Endothelial cell of umbilical vein (primary cell): ENCODE measurements around the gene ADCY3. TPM values are rescaled to one million over a fixed set of nuclear protein-coding genes. Genes with fewer than 3 reads are reported as not detected.

ENCODE experiments used
- BruUV-seq: library from RNA; stranded (reverse); fragments of 400-500 nt; replicated peaks from 2 replicates; lab custom pipeline; 2021; lab: Mats Ljungman, UMichigan
- CTCF ChIA-PET: fragments of 300-600, 350-600 bp; sonication (Branson Sonifier 250); formaldehyde crosslinking; loops from one replicate; lab custom pipeline; 2021; ENCODE audit warnings: antibody characterized with exemption, inconsistent platforms; lab: Charles Lee
- POLR2A ChIA-PET: fragments of 300-600, 350-600 bp; sonication (Branson Sonifier 250); formaldehyde crosslinking; loops from one replicate; lab custom pipeline; 2021; ENCODE audit warnings: antibody characterized with exemption, inconsistent platforms; lab: Charles Lee
- DNase-seq: peaks from one replicate; pipeline ENCODE4 v3.0.0-alpha.2; 2011; ENCODE audit warnings: low read depth, low spot score
- FAIRE-seq: peaks from 2 replicates; lab custom pipeline; 2011; peaks lifted over from hg19 to GRCh38; lab: Jason Lieb, UNC
- H2AFZ ChIP-seq: 2 replicates; pipeline ENCODE4 v1.6.0; 2012; ENCODE audit warnings: low read depth, low read length, control low read depth, inconsistent platforms
- H3K27ac ChIP-seq: 2 replicates; pipeline ENCODE4 v1.5.1; 2011; ENCODE audit warnings: low read depth, mild to moderate bottlenecking, control low read depth, low read length, moderate library complexity; ENCODE audit not compliant: insufficient read depth
- H3K27me3 ChIP-seq, 2 experiments: 2 replicates each; pipeline versions ENCODE4 v1.6.0 to v1.6.1; 2011; ENCODE audit warnings: low read length in 2 of 2, mixed read lengths in 1 of 2; ENCODE audit not compliant: control insufficient read depth in 2 of 2, insufficient read depth in 2 of 2
- H3K36me3 ChIP-seq, 2 experiments: 2 replicates in 1 of 2; 3 replicates in 1 of 2; pipeline ENCODE4 v1.5.1; 2011; ENCODE audit warnings: low read length in 2 of 2, mild to moderate bottlenecking in 1 of 2, moderate library complexity in 1 of 2; ENCODE audit not compliant: control insufficient read depth in 2 of 2, insufficient read depth in 2 of 2; ENCODE audit errors: extremely low read depth in 1 of 2
- H3K4me1 ChIP-seq: 3 replicates; pipeline ENCODE4 v1.5.1; 2011; ENCODE audit warnings: mild to moderate bottlenecking, low read length; ENCODE audit not compliant: control insufficient read depth, insufficient read depth; ENCODE audit errors: extremely low read depth
- H3K4me2 ChIP-seq: 2 replicates; pipeline ENCODE4 v1.6.1; 2011; ENCODE audit warnings: low read length, control low read depth, mixed read lengths; ENCODE audit not compliant: insufficient read depth
- H3K4me3 ChIP-seq, 3 experiments: fragments of 200-600 bp in 1 of 3; sonication (generic), shearing (Covaris generic) in 1 of 3; replicated peaks in 1 of 3; 2 replicates each; pipeline ENCODE4 v1.5.1; 2011 to 2016; ENCODE audit warnings: control low read depth in 3 of 3, low read length in 3 of 3, mild to moderate bottlenecking in 2 of 3, inconsistent platforms in 1 of 3, low read depth in 1 of 3, moderate library complexity in 1 of 3; ENCODE audit not compliant: insufficient read depth in 1 of 3
- H3K79me2 ChIP-seq: 2 replicates; pipeline ENCODE4 v1.6.0; 2012; ENCODE audit warnings: low read length, inconsistent platforms; ENCODE audit not compliant: control insufficient read depth, insufficient read depth
- H3K9ac ChIP-seq: replicated peaks from 2 replicates; pipeline ENCODE3; 2011; ENCODE audit warnings: low read length, control low read depth; ENCODE audit not compliant: insufficient read depth; ENCODE audit errors: extremely low read depth
- H3K9me1 ChIP-seq: replicated peaks from 3 replicates; pipeline ENCODE4 v1.6.0; 2011; ENCODE audit warnings: mild to moderate bottlenecking, low read length; ENCODE audit not compliant: control insufficient read depth, insufficient read depth; ENCODE audit errors: extremely low read depth
- H3K9me3 ChIP-seq: replicated peaks from 2 replicates; pipeline ENCODE4 v1.5.1; 2012; ENCODE audit warnings: low read length, inconsistent platforms; ENCODE audit not compliant: control insufficient read depth, insufficient read depth
- H4K20me1 ChIP-seq: replicated peaks from 2 replicates; pipeline ENCODE3; 2011; ENCODE audit warnings: mild to moderate bottlenecking, low read length; ENCODE audit not compliant: control insufficient read depth, insufficient read depth; ENCODE audit errors: extremely low read depth
- CTCF ChIP-seq, 2 donors: IDR thresholded peaks; 1 replicate in 1 of 2; 2 replicates in 1 of 2; pipeline ENCODE4 v1.5.1; 2011; ENCODE audit warnings: low read length in 2 of 2, mild to moderate bottlenecking in 2 of 2, moderate library complexity in 2 of 2, control low read depth in 1 of 2, inconsistent platforms in 1 of 2, low read depth in 1 of 2; ENCODE audit not compliant: insufficient read depth in 1 of 2; ENCODE audit errors: extremely low read depth in 1 of 2
- FOS ChIP-seq: IDR thresholded peaks from 2 replicates; pipeline ENCODE4 v1.6.1; 2011; ENCODE audit warnings: mild to moderate bottlenecking, low read length, moderate library complexity, borderline replicate concordance; ENCODE audit not compliant: insufficient read depth
- GATA2 ChIP-seq: IDR thresholded peaks from 2 replicates; pipeline ENCODE4 v1.7.0; 2011; ENCODE audit warnings: low read depth, mild to moderate bottlenecking, moderate library complexity, mixed read lengths, low read length; ENCODE audit not compliant: insufficient read length, insufficient read depth
- JUN ChIP-seq: IDR thresholded peaks from 2 replicates; pipeline ENCODE4 v1.6.1; 2011; ENCODE audit warnings: borderline replicate concordance, low read depth; ENCODE audit not compliant: insufficient read length, insufficient read depth
- MYC ChIP-seq: IDR thresholded peaks from one replicate; pipeline ENCODE4 v1.6.1; 2011; ENCODE audit warnings: mild to moderate bottlenecking, low read depth, low read length
- POLR2A ChIP-seq: IDR thresholded peaks from 2 replicates; pipeline ENCODE4 v1.6.1; 2012; ENCODE audit warnings: low read depth, mild to moderate bottlenecking, control low read depth, low read length
- POLR2AphosphoS5 ChIP-seq: IDR thresholded peaks from 2 replicates; pipeline ENCODE4 v1.6.1; 2012; ENCODE audit warnings: low read depth, mild to moderate bottlenecking, control low read depth, low read length, moderate library complexity; ENCODE audit not compliant: insufficient read depth
- dilution Hi-C: fragments of 300-500 bp; cut with MboI; formaldehyde crosslinking; loops from one replicate; pipeline ENCODE4 v1.15.0; 2019; ENCODE audit warnings: low sequenced_read_pairs; ENCODE audit not compliant: extremely low pct_ligation_motif_present
- intact Hi-C: fragments of 100-400 bp; cut with micrococcal nuclease; formaldehyde crosslinking; loops from one replicate; pipeline ENCODE4 v1.10.0; 2022
- polyA plus RNA-seq, 4 experiments: library from polyadenylated mRNA; depleted of rRNA in 3 of 4; stranded (reverse) in 3 of 4; unstranded in 1 of 4; fragments of >200 nt; gene quantifications; 2 replicates each; pipeline versions ENCODE4 v1.2.1 to v1.2.3, GENCODE V29; 2011 to 2012; ENCODE audit warnings: missing spikeins in 1 of 4
- total RNA-seq: library from RNA; stranded (reverse); gene quantifications from 2 replicates; pipeline ENCODE4 v1.2.3, GENCODE V29; 2021

The ADCY3 gene
- total and polyA plus RNA-seq, 2 donors (not counting 3 experiments of a cell fraction or from before 2014, with no cell fraction given): 54.0 to 61.3 TPM

- DNase-seq: no peak
- Histone ChIP-seq H3K27ac (no peak overlapping the region), H3K9me3 (no peaks in the 10 kb centered on the region), H2AFZ (no peak overlapping the region), H3K4me1 (no peaks in the 10 kb centered on the region), H3K4me2 (no peak overlapping the region), H3K9me1 (no peaks in the 10 kb centered on the region), H3K9ac (no peak overlapping the region), H3K36me3 (no peaks in the 10 kb centered on the region), H3K27me3 (no peaks in the 10 kb centered on the region), H3K4me3 (no peak overlapping the region), H3K79me2 (no peaks in the 10 kb centered on the region), H4K20me1 (no peaks in the 10 kb centered on the region)
- intact Hi-C loops (no loop called here), dilution Hi-C loops (no loop called here)
- BruUV-seq: no TSS peak
- CTCF ChIA-PET: interaction anchor here (1.0 kb wide), 1 partner anchor 12 kb away, joined by 3 read pairs; no protein-coding TSS in a partner anchor
- no peak for FAIRE-seq
- POLR2A ChIA-PET: no interaction called here
- TF ChIP-seq FOS: no peak
- no peak for TF ChIP-seq JUN
- TF ChIP-seq POLR2AphosphoS5: no peak
- TF ChIP-seq CTCF (IDR thresholded peaks at IDR 0.05; ENCODE audit: extremely low read depth in 1 of 2, insufficient read depth in 1 of 2, low read depth in 1 of 2, low read length in 2 of 2): no peak
- no peak for TF ChIP-seq GATA2
- no peak for TF ChIP-seq POLR2A
- TF ChIP-seq MYC: no peak
These were observed 64.9 kb downstream of the ADCY3 start for GRCh38 chr2:24855022-24855622.
